Panc1 (cell line): ENCODE measurements around the gene FANCI. TPM values are rescaled to one million over a fixed set of nuclear protein-coding genes. Genes with fewer than 3 reads are reported as not detected.

Experiments used
- ATAC-seq: fragments of 200-7000 bp; cut with Tn5 transposase; 2 replicates; pipeline ENCODE4 v1.9.1; 2020; ENCODE audit warnings: mild to moderate bottlenecking, moderate library complexity
- BruUV-seq: library from RNA; stranded (reverse); fragments of 400-500 nt; replicated peaks from 2 replicates; lab custom pipeline; 2021; lab: Mats Ljungman, UMichigan
- CTCF ChIA-PET: fragments of 300-600 bp; sonication (Branson Sonifier 250); formaldehyde crosslinking; loops from one replicate; lab custom pipeline; 2022; ENCODE audit warnings: antibody characterized with exemption; lab: Charles Lee
- POLR2A ChIA-PET: fragments of 300-600 bp; sonication (Branson Sonifier 250); formaldehyde crosslinking; loops from one replicate; lab custom pipeline; 2022; ENCODE audit warnings: antibody characterized with exemption; lab: Charles Lee
- DNase-seq: peaks from one replicate; pipeline ENCODE4 v3.0.0-alpha.2; 2010; ENCODE audit warnings: low read depth, low spot score
- H3K27ac ChIP-seq: 2 replicates; pipeline ENCODE4 v1.5.1; 2011; ENCODE audit warnings: mild to moderate bottlenecking, low read length, inconsistent platforms
- H3K27me3 ChIP-seq: fragments of 200-500 bp; sonication (Bioruptor generic); 2 replicates; pipeline ENCODE4 v1.6.0; 2014; ENCODE audit warnings: low read length, inconsistent platforms; ENCODE audit not compliant: control insufficient read depth, insufficient read depth
- H3K36me3 ChIP-seq: fragments of 200-500 bp; sonication (Bioruptor generic); 2 replicates; pipeline ENCODE4 v1.5.1; 2014; ENCODE audit warnings: inconsistent platforms, mild to moderate bottlenecking, low read length, moderate library complexity; ENCODE audit not compliant: control insufficient read depth, insufficient read depth
- H3K4me1 ChIP-seq: 2 replicates; pipeline ENCODE4 v1.5.1; 2011; ENCODE audit warnings: inconsistent platforms, mild to moderate bottlenecking, low read length, moderate library complexity; ENCODE audit not compliant: control insufficient read depth, insufficient read depth
- H3K4me3 ChIP-seq, 2 experiments: 2 replicates each; pipeline ENCODE4 v1.5.1; 2011 to 2012; ENCODE audit warnings: low read depth in 2 of 2, low read length in 2 of 2, mild to moderate bottlenecking in 2 of 2, inconsistent platforms in 1 of 2, moderate library complexity in 1 of 2
- H3K9me3 ChIP-seq: fragments of 200-500 bp; sonication (Bioruptor generic); 2 replicates; pipeline ENCODE4 v1.5.1; 2014; ENCODE audit warnings: low read depth, mild to moderate bottlenecking, inconsistent platforms, low read length, moderate library complexity; ENCODE audit not compliant: control insufficient read depth, insufficient read depth
- CTCF ChIP-seq: fragments of 450-650 bp; IDR thresholded peaks from 2 replicates; pipeline ENCODE4 v1.5.1; 2017; ENCODE audit warnings: mild to moderate bottlenecking
- POLR2AphosphoS5 ChIP-seq: IDR thresholded peaks from 2 replicates; pipeline ENCODE4 v1.6.1; 2012; ENCODE audit warnings: mild to moderate bottlenecking, low read depth, low read length, moderate library complexity
- REST ChIP-seq, 2 experiments: IDR thresholded peaks; 2 replicates each; pipeline ENCODE4 v1.6.1; 2011 to 2012; ENCODE audit warnings: low read depth in 2 of 2, control low read depth in 1 of 2, low read length in 1 of 2, mild to moderate bottlenecking in 1 of 2, moderate library complexity in 1 of 2; ENCODE audit not compliant: insufficient read depth in 1 of 2
- SIN3A ChIP-seq: IDR thresholded peaks from 2 replicates; pipeline ENCODE4 v1.6.1; 2012; ENCODE audit warnings: low read depth, mild to moderate bottlenecking, low read length, moderate library complexity, borderline replicate concordance; ENCODE audit not compliant: insufficient read depth
- TCF7L2 ChIP-seq: IDR thresholded peaks from 2 replicates; pipeline ENCODE4 v1.6.1; 2011; ENCODE audit warnings: mild to moderate bottlenecking, low read depth, low read length, inconsistent platforms
- in situ Hi-C: cut with HindIII; loops from 2 replicates; pipeline ENCODE4 v1.10.0; 2016; ENCODE audit warnings: low sequenced_read_pairs, low pct_unique_long_range_greater_than_20kb
- intact Hi-C: fragments of 100-400 bp; cut with micrococcal nuclease; formaldehyde crosslinking; loops from one replicate; pipeline ENCODE4 v1.10.0; 2022; ENCODE audit not compliant: unreplicated experiment
- total RNA-seq: library from RNA; stranded (reverse); gene quantifications from one replicate; pipeline ENCODE4 v1.2.1, GENCODE V29; 2021; ENCODE audit not compliant: unreplicated experiment

The FANCI gene
- total RNA-seq, 1 experiment from 2014 or later, result 96.2 TPM

GRCh38 chr15:89209057-89209456, 34.7 kb upstream of the FANCI start:
- TF ChIP-seq TCF7L2, result no peak
- TF ChIP-seq REST (IDR thresholded peaks at IDR 0.05; ENCODE audit: insufficient read depth in 1 of 2, low read depth in 2 of 2, low read length in 1 of 2), result no peak
- TF ChIP-seq CTCF, result no peak
- no peak for TF ChIP-seq SIN3A
- TF ChIP-seq POLR2AphosphoS5, result no peak
- H3K27me3 ChIP-seq, result no peaks in the 10 kb centered on the region
- no peaks in the 10 kb centered on the region for H3K9me3 ChIP-seq
- intact Hi-C loops, result no loop called here
- no peak for ATAC-seq
- H3K36me3 ChIP-seq, result no peaks in the 10 kb centered on the region
- POLR2A ChIA-PET, result interaction anchor here (0.6 kb wide), 2 partner anchors 33 to 149 kb away, joined by 3 to 8 read pairs; no protein-coding TSS in a partner anchor
- no peak overlapping the region for H3K4me3 ChIP-seq
- DNase-seq, result no peak
- CTCF ChIA-PET, result interaction anchor here (0.6 kb wide), 2 partner anchors 21 to 38 kb away, joined by 3 to 5 read pairs; no protein-coding TSS in a partner anchor
- H3K4me1 ChIP-seq, result peaks cover 5% of the 10 kb centered on the region; the same call in 1 of the 2 replicates
- no peak overlapping the region for H3K27ac ChIP-seq
- BruUV-seq, result no TSS peak
- in situ Hi-C loops, result no loop called here

- ChIA-PET CTCF (interaction anchor here (0.7 kb wide), 2 partner anchors 13 to 124 kb away, joined by 4 to 5 read pairs; no protein-coding TSS in a partner anchor), POLR2A (no interaction called here)
- Histone ChIP-seq H3K27me3 (no peaks in the 10 kb centered on the region), H3K4me3 (no peak overlapping the region), H3K36me3 (no peaks in the 10 kb centered on the region), H3K9me3 (no peaks in the 10 kb centered on the region), H3K4me1 (peaks cover 3% of the 10 kb centered on the region; the same call in 1 of the 2 replicates), H3K27ac (no peak overlapping the region)
- ATAC-seq (no peak), DNase-seq (no peak)
- in situ Hi-C loops (no loop called here), intact Hi-C loops (no loop called here)
- TF ChIP-seq CTCF (no peak), REST (IDR thresholded peaks at IDR 0.05; ENCODE audit: insufficient read depth in 1 of 2, low read depth in 2 of 2, low read length in 1 of 2) (no peak), SIN3A (no peak), POLR2AphosphoS5 (no peak), TCF7L2 (no peak)
- BruUV-seq, result no TSS peak
Observed at GRCh38 chr15:89211678-89212170, 32.1 kb upstream of the FANCI start.
